ENCODE results near the gene F8A1.
"Not testable (repeated sequence)": the region's sequence is repeated elsewhere in the genome, so short reads cannot be mapped to it uniquely, and the experiment has no call there.

The F8A1 gene

DNA sequence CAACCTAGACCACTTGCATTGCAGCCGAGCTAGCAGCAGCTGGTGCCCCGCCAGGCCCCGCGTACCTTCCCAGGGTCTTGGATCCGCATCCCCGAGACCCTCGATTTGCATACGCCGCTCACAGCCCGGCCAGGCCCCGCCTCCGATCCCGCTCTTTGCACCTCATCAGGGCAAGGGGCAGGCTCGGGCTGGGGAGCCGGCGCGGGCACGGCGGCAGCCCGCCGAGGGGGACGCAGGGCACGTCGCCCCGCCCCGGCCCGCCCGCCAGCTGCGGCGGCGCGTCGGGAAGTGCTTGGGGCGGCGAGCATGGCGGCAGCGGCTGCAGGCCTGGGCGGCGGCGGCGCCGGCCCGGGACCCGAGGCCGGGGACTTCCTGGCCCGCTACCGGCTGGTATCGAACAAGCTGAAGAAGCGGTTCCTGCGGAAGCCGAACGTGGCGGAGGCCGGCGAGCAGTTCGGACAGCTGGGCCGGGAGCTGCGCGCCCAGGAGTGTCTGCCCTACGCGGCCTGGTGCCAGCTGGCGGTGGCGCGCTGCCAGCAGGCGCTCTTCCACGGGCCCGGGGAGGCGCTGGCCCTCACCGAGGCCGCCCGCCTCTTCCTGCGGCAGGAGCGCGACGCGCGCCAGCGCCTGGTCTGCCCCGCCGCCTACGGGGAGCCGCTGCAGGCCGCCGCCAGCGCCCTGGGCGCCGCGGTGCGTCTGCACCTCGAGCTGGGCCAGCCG, at the start of gene F8A1:
Gene F8A1, plus strand, starts transcription at position 287 of the 720 bp plus-strand sequence. Its CDS starts 20 bp downstream, at position 307.
- not testable (repeated sequence) for DNase-seq

DNA sequence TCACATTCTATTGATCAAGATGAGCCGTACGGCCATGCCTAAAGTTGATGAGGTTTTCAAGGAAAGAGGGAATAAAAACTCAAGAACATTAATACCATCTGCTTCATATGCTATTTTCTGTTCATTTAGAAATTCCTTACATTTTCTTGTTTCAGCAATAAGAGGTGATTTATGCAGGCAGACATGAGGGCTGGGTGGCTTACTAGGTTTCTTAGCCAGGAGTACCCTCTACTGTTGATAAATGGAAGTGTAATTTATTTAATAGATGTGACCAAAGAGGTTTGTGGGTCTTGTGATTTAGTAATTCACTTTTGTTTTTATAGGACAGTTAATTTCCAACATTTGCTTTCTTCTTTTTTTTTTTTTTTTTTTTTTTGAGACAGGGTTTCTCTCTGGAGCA, 45.3 kb upstream of the F8A1 start:
- no peak for DNase-seq

DNA sequence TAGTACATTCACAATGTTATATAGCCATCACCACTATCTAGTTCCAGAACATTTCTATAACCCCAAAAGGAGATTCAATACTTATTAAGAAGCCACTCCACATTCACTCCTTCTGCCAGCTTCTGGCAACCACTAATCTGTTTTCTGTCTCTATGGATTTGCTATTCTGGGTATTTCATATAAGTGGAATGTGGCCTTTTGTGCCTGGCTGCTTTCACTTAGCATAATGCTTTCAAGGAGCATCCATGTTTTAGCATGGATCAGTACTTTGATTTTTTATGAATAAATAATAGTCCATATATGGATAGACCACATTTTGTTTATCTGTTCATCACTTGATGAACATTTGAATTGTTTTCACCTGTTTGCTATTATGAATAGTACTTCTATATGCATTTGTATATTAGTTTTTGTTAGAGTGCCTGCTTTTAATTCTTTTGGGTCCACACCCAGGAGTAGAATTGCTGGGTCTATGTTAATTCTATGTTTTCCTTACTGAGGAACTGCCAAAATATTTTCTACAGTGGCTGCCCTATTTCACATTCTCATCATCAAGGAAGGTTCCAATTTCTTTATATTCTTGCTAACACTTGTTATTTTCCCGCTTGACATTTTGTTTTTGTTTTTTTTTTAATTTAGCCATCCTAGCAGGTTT, 35.1 kb upstream of the F8A1 start:
- DNase-seq, result no peak

DNA sequence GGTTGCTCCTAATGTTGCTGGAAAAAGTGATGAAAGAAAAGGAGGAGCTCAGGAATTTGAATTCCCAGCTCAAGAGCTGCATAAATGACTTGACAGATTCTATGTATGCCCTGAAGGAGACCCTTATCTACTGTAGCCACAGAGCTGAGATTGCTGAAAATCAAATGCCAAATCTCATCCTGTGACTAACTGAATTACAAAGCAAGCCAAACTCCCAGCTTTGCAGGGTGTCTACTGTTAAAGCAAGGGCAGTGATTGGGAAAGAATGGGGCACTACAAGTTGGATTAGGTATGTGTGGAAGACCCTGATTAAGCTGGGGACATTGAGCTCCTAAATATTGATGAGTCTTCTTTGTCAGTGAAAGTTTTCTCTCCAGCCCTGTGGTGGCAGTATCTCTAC, 30.9 kb upstream of the F8A1 start:
- no peak for DNase-seq

DNA sequence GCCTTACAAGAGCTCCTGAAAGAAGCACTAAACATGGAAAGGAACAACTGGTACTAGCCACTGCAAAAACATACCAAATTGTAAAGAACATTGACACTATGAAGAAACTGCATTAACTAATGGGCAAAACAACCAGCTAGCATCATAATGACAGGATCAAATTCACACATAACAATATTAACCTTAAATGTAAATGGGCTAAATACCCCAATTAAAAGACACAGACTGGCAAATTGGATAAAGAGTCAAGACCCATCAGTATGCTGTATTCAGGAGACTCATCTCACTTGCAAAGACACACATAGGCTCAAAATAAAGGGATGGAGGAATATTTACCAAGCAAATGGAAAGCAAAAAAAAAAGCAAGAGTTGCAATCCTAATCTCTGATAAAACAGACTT, 17.6 kb upstream of the F8A1 start:
- not testable (repeated sequence) for DNase-seq

DNA sequence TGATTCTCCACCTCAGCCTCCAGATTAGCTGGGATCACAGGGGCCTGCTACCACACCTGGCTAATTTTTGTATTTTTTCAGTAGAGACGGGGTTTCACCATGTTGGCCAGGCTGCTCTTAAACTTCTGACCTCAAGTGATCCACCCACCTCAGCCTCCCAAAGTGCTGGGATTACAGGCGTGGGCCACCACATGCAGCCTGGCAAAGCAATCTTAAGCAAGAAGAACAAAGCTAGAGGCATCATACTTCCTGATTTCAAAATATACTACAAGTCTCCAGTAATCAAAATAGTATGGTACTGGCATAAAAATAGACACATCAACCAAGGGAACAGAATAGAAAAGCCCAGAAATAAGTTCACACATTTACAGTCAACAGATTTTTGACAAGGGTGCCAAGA, 12.8 kb upstream of the F8A1 start:
- no peak for DNase-seq

DNA sequence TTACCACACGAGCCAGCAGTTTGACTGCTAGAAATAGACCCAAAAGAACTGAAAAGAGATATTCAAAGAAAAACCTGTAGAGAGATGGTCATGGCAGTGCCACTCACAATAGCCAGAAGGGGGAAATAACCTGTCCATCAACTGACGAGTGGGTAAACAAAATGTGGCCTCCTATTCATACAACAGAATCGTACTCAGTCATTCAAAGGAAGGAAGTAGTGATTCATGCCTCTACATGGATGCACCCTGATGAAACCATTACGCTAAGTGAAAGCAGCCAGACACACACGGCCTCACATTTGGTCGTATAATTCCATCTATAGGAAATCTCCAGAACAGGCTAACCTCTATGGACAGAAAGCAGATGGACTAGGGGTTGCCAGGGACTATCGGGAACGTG, 2.1 kb upstream of the F8A1 start:
- not testable (repeated sequence) for DNase-seq

DNA sequence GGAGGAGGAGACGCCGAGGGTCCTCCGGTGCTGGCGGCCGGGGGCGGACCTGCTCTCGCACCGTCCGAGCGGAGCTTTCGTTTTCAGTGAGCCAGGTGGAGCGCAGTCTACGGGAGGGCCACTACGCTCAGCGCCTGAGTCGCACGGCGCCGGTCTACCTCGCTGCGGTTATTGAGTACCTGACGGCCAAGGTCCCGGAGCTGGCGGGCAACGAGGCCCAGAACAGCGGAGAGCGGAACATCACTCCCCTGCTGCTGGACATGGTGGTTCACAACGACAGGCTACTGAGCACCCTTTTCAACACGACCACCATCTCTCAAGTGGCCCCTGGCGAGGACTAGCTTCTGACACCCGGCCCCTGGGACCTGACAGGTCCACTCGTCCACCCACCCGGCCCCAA, 1.1 kb upstream of the F8A1 start:
- not testable (repeated sequence) for DNase-seq

DNA sequence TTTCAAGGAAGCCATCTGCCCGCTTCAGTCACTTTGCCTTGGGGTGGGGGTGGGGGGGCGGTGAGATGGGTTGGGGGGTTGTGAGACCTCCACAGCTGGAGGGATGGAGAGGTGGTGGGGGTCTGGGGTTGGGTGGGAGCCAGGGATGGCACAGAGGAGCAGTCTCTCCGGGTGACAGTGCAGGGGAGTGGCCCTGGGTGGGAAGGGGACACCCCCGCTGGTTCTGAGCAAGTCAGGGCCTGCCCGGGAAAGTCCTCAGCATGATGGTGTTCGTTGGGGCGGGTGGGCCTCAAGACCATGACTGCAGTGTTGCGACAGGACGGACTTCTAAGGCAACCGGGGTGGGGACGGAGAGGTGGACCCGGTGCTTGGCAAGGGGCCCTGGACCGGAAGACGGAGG, 606 bp upstream of the F8A1 start:
- not testable (repeated sequence) for DNase-seq

DNA sequence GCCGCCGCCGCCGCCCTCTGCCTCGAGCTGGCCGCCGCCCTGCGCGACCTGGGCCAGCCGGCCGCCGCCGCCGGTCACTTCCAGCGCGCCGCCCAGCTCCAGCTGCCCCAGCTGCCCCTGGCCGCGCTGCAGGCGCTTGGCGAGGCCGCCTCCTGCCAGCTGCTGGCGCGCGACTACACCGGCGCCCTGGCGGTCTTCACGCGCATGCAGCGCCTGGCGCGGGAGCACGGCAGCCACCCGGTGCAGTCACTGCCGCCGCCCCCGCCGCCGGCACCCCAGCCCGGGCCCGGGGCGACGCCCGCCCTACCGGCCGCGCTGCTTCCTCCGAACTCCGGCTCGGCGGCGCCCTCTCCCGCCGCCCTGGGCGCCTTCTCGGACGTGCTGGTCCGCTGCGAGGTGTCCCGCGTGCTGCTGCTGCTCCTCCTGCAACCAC, 650 bp downstream of the F8A1 start:
- not testable (repeated sequence) for DNase-seq

DNA sequence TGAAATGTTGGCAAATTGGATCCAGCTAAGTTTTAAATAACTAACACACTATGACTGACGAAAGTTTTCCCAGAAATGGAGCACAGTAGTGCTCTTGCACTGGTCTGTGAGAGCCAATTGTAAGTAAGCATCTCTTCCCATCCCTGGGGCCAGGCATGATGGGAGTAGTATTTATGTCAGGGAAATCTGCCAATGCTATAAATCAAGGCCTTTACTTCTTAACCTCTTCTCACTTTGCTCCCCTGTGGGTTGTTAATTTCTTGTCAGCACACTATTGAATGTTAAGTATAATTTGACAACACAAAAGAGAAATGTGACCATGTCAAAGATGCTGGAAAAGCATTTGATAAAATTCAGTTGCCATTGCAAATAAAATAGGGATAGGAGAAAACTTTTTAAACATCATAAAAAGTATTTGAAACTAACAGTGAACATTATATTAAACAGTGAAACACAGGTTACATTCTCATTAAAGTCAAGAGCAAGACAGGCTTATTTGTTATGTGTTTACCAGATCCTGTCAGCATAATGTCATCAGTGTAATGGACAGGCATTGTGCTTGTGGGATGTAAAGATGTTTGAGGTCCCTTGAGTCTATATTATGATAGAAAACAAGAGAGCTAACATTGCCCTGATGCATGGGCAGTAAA, 5.0 kb downstream of the F8A1 start:
- no peak for DNase-seq

DNA sequence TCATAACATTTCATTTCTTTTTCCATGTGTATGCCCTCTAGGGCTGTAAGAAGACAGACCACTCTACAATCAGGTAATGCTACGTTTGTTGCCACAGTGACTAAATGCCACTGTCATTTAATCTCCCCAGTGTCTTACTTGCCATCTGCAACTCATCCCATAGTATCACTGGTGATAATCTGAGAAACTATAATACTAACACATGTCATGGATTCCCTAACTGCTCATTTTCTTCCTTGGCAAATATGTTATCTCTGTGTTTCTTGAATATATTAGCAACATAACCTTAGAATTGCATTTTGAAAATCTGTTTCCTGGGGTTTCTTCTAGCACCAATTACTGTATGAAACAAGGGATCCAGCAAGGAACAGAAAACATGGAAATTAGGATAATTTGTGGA, 6.1 kb downstream of the F8A1 start:
- DNase-seq, result no peak

DNA sequence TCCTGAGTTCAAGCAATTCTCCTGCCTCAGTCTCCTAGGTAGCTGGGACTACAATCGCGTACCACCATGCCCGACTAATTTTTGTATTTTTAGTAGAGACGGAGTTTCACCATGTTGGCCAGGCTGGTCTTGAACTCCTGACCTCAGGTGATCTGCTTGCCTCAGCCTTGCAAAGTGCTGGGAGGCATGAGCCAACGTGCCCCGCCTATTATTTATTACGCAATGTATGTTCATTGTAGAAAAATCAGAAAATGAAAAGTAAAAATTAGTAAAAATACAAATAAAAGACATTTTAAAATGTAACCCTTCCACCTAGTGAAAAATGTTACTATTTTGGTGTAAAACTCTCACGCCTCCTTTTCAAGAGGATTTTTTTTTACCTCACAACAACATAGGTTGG, 14.2 kb downstream of the F8A1 start:
- no peak for DNase-seq

DNA sequence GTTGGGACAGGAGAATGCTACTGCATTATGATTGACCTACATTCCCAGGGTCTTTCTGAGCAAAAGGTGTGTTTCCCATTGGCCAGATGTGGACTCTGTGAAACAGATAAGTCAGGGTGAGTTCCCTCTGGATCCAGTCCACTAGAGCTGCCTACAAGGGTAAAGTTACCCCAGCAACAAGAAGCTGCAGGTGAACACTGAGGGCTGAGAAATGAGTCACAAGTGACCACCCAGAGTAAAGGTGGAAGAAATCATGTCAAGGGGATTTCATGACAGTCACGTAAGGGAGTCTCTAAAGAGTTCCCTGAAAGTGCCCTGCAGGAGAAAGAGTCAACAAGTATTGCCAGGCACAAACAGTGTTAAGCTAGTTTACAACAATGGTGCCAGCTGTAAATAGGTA, 16.3 kb downstream of the F8A1 start:
- no peak for DNase-seq

DNA sequence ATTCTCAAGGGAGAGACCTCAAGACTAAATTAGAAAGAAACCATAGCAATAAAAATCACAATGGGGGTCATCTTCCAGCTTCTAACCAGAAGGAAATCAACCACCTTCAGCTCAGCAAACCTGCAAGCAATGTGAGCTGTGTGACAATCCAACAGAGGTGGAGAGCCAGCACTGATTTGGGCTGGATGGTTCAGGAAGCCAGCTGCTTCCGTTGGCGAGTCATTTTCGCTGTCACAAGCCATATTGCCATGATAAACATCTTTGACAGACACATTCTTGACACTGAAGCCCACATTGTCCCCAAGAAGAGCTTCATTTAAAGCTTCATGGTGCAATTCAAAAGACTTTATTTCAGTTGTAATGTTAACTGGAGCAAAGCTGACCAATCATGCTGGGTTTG, 22.7 kb downstream of the F8A1 start:
- DNase-seq, result no peak

DNA sequence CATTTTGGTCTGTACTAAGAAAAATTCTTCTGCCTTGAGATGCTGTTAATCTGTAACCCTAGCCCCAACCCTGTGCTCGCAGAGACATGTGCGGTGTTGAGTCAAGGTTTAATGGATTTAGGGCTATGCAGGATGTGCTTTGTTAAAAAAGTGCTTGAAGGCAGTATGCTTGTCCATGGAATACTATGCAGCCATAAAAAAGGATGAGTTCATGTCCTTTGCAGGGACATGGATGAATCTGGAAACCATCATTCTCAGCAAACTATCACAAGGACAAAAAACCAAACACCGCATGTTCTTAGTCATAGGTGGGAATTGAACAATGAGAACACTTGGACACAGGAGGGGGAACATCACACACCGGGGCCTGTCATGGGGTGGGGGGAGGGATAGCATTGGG, 23.9 kb downstream of the F8A1 start:
- not testable (repeated sequence) for DNase-seq

DNA sequence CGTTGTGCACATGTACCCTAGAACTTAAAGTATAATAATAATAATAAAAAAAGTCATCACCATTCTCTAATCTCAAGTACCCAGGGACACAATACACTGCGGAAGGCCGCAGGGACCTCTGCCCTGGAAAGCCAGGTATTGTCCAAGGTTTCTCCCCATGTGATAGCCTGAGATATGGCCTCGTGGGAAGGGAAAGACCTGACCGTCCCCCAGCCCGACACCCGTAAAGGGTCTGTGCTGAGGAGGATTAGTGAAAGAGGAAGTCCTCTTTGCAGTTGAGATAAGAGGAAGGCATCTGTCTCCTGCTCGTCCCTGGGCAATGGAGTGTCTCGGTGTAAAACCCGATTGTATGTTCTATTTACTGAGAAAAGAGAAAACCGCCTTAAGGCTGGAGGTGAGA, 24.4 kb downstream of the F8A1 start:
- DNase-seq, result not testable (repeated sequence)

DNA sequence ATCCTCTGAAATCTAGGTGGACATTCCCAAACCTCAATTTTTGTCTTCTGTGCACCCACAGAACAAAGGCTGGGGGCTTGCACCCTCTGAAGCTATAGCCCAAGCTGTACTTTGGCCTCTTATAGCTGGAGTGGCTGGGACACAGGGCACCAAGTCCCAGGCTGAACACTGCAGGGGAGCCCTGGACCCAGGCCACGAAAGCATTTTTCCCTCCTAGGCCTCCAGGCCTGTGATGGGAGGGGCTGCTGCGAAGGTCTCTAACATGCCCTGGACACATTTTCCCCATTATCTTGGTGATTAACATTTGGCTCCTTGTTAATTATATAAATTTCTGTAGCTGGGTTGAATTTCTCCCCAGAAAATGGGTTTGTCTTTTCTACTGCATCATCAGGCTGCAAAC, 27.9 kb downstream of the F8A1 start:
- no peak for DNase-seq

DNA sequence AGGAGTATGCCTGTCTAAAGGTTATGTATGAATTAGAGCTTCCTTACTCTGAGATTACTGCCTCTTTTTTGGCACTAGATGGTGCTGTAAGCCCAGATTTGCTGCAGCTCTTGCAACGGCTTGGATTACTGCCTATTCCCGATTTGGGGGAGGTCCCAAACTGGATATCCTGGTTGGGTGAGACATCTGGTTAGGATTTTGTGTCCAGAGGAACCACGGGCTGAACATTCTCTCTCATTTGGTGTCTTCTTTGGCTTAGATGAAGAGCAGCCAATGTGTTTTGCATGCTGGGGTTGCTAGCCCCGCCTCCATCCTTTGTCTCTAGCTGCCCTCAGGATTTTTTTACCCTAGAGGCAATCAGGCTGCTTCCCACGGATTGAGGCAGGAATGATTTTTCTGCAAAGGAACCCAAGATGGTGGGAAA, 31.9 kb downstream of the F8A1 start:
- peak; percentile 60 for DNase-seq

DNA sequence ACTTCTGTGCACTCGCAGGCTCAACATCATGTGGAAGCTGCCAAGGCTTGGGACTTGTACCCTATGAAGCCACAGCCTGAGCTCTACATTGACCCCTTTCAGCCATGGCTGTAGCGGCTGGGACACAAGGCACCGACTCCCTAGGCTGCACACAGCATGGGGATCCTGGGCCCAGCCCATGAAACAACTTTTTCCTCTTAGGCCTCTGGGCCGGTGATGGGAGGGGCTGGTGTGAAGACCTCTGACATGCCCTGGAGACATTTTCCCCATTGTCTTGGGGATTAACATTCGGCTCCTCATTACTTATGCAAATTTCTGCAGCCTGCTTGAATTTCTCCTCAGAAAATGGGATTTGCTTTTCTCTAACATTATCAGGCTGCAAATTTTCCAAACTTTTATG, 38.6 kb downstream of the F8A1 start:
- DNase-seq, result not testable (repeated sequence)

Data from DMS79 (cell line).